ENCODE results near the gene XRN2.

GRCh38 chr20:21398109-21399004 is 95.2 kb downstream of the XRN2 start:
- no peak for TF ChIP-seq POLR2AphosphoS5 (IDR thresholded peaks at IDR 0.05)
- TF ChIP-seq POLR2A (IDR thresholded peaks at IDR 0.05) = no peak
